PC-3 (cell line): ENCODE results near the gene MFAP1. TPM values are rescaled to one million over a fixed set of nuclear protein-coding genes. Genes with fewer than 3 reads are reported as not detected.

Experiments
- ATAC-seq: fragments of 200-7000 bp; cut with Tn5 transposase; 2 replicates; pipeline ENCODE4 v1.9.1; 2020; ENCODE audit warnings: mild to moderate bottlenecking, moderate library complexity
- BruUV-seq: library from RNA; stranded (reverse); fragments of 400-500 nt; replicated peaks from 2 replicates; lab custom pipeline; 2021; lab: Mats Ljungman, UMichigan
- CTCF ChIA-PET: fragments of 300-600 bp; sonication (Branson Sonifier 250); formaldehyde crosslinking; loops from one replicate; lab custom pipeline; 2022; ENCODE audit warnings: antibody characterized with exemption; lab: Charles Lee
- POLR2A ChIA-PET: fragments of 300-600 bp; sonication (Branson Sonifier 250); formaldehyde crosslinking; loops from one replicate; lab custom pipeline; 2022; ENCODE audit warnings: antibody characterized with exemption; ENCODE audit not compliant: unreplicated experiment; lab: Charles Lee
- DNase-seq: peaks from one replicate; pipeline ENCODE4 v3.0.0-alpha.2; 2015
- H2AFZ ChIP-seq: fragments of 300-600 bp; sonication (generic); 2 replicates; pipeline ENCODE4 v1.6.0; 2016; ENCODE audit warnings: antibody characterized with exemption, low read length
- H3F3A ChIP-seq: fragments of 300-600 bp; sonication (generic); one replicate; pipeline ENCODE4 v1.6.0; 2017; ENCODE audit warnings: antibody characterized with exemption, low read length, control low read depth, mild to moderate bottlenecking; ENCODE audit not compliant: unreplicated experiment
- H3K27ac ChIP-seq: fragments of 300-600 bp; sonication (generic); 2 replicates; pipeline ENCODE4 v1.5.1; 2016; ENCODE audit warnings: mild to moderate bottlenecking, low read length
- H3K27me3 ChIP-seq: fragments of 300-600 bp; sonication (generic); 2 replicates; pipeline ENCODE4 v1.6.1; 2016; ENCODE audit warnings: low read length, mixed read lengths
- H3K36me3 ChIP-seq: fragments of 300-600 bp; sonication (generic); 2 replicates; pipeline ENCODE4 v1.6.1; 2016; ENCODE audit warnings: low read depth, mixed run types, low read length, mixed read lengths
- H3K4me1 ChIP-seq: fragments of 300-600 bp; sonication (generic); 2 replicates; pipeline ENCODE4 v1.5.1; 2016; ENCODE audit warnings: low read length; ENCODE audit not compliant: insufficient read depth
- H3K4me2 ChIP-seq: fragments of 300-600 bp; sonication (generic); 2 replicates; pipeline ENCODE4 v1.6.0; 2016; ENCODE audit warnings: low read length
- H3K4me3 ChIP-seq: fragments of 300-600 bp; sonication (generic); 2 replicates; pipeline ENCODE4 v1.5.1; 2016; ENCODE audit warnings: mild to moderate bottlenecking, low read length, mixed read lengths
- H3K79me2 ChIP-seq: fragments of 300-600 bp; sonication (generic); 2 replicates; pipeline ENCODE4 v1.6.1; 2017; ENCODE audit warnings: low read length, mixed read lengths
- H3K9ac ChIP-seq: fragments of 300-600 bp; sonication (generic); 2 replicates; pipeline ENCODE4 v1.6.0; 2016; ENCODE audit warnings: mild to moderate bottlenecking, low read length
- H3K9me2 ChIP-seq: fragments of 300-600 bp; sonication (generic); replicated peaks from 2 replicates; pipeline ENCODE4 v1.6.1; 2016; ENCODE audit warnings: mixed run types, low read length, mixed read lengths
- H3K9me3 ChIP-seq: fragments of 300-600 bp; sonication (generic); 2 replicates; pipeline ENCODE4 v1.6.1; 2016; ENCODE audit warnings: low read length, mixed read lengths
- H4K20me1 ChIP-seq: fragments of 300-600 bp; sonication (generic); 2 replicates; pipeline ENCODE4 v1.6.1; 2016; ENCODE audit warnings: low read length, mixed read lengths
- EZH2 ChIP-seq: fragments of 300-600 bp; sonication (generic); IDR thresholded peaks from one replicate; pipeline ENCODE4 v1.6.1; 2017; ENCODE audit warnings: antibody characterized with exemption, mild to moderate bottlenecking, low read length; ENCODE audit not compliant: unreplicated experiment
- EZH2phosphoT487 ChIP-seq: fragments of 300-600 bp; sonication (generic); IDR thresholded peaks from 2 replicates; pipeline ENCODE4 v1.6.1; 2018; ENCODE audit warnings: mild to moderate bottlenecking, antibody characterized with exemption, low read length, borderline replicate concordance
- intact Hi-C: fragments of 100-400 bp; cut with micrococcal nuclease; formaldehyde crosslinking; loops from 2 replicates; pipeline ENCODE4 v1.9.0; 2023
- total RNA-seq: library from RNA; depleted of rRNA; stranded (reverse); fragments of >200 nt; gene quantifications from 2 replicates; pipeline ENCODE4 v1.2.3, GENCODE V29; 2014
- TF ChIP-seq, protein P1 (sequence below): fragments of 300-600 bp; sonication (generic); conservative IDR thresholded peaks from 2 replicates; pipeline ENCODE4 v1.5.1; 2017; ENCODE audit warnings: antibody characterized with exemption, low read depth, mild to moderate bottlenecking, low read length

MFAP1 gene
- total RNA-seq, 1 experiment from 2014 or later, result 18.6 TPM

DNA sequence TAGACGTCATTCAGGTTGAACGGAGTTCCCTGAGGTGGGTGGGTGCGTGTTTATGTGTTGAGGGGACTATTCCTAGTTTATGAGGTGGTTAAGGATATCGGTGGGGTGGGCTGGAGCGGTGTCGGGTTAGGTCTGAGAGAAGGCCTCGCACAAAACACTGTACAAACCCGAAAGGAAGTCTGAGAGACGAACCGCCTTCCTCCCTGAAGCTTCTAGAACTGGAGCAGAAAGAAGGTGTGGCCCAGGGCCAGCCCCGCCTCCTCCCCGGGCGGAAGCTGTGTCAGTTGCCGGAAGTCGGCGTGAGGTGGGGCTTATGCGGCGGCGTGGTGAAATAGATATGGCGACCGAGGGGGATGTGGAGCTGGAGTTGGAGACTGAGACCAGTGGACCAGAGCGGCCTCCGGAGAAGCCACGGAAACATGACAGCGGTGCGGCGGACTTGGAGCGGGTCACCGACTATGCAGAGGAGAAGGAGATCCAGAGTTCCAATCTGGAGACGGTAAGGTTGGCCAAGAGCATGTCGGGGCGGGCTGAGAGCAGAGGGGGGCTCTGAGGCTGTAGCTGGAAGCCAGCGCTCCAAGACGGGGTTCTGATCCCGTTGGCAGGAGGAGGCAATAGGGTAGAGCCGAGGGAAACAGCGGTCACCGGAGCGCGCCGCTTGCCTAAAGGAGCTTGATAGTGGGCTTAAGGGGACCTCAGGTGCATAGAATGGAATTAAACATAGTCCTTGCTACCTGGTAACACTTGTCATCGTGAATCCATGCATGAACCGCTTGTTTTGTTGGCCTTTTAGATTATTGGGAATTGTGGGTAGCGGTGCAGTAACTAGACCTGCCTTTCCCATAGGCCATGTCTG, 24.0 kb downstream of the MFAP1 start, which contains the start of gene HYPK:
HYPK (plus strand) TSS at position 314 of the 856 bp plus-strand sequence; CDS start at position 338, 24 bp downstream.
- BruUV-seq, result TSS peak; percentile 62
- Histone ChIP-seq H3K36me3 (peaks cover 39% of the 10 kb centered on the region), H3K9me3 (no peaks in the 10 kb centered on the region), H3K4me1 (peaks cover 48% of the 10 kb centered on the region), H3K4me2 (peak within 1 kb of the TSS; percentile 84), H2AFZ (peak within 1 kb of the TSS; percentile 84), H3F3A (peaks cover 16% of the 10 kb centered on the region), H3K9ac (peak within 1 kb of the TSS; percentile 98), H3K79me2 (peaks cover 21% of the 10 kb centered on the region), H3K27me3 (no peaks in the 10 kb centered on the region), H3K4me3 (peak within 1 kb of the TSS; percentile 100), H3K9me2 (no peaks in the 10 kb centered on the region), H4K20me1 (no peaks in the 10 kb centered on the region), H3K27ac (peak within 1 kb of the TSS; percentile 78)
- TF ChIP-seq EZH2phosphoT487 (no peak), EZH2 (no peak)
- TF ChIP-seq, protein P1, sequence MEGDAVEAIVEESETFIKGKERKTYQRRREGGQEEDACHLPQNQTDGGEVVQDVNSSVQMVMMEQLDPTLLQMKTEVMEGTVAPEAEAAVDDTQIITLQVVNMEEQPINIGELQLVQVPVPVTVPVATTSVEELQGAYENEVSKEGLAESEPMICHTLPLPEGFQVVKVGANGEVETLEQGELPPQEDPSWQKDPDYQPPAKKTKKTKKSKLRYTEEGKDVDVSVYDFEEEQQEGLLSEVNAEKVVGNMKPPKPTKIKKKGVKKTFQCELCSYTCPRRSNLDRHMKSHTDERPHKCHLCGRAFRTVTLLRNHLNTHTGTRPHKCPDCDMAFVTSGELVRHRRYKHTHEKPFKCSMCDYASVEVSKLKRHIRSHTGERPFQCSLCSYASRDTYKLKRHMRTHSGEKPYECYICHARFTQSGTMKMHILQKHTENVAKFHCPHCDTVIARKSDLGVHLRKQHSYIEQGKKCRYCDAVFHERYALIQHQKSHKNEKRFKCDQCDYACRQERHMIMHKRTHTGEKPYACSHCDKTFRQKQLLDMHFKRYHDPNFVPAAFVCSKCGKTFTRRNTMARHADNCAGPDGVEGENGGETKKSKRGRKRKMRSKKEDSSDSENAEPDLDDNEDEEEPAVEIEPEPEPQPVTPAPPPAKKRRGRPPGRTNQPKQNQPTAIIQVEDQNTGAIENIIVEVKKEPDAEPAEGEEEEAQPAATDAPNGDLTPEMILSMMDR, result no peak
- intact Hi-C loops, result loop anchor here (1.0 to 10.0 kb wide), 2 partner anchors 24 to 64 kb away; partner anchors contain the start of gene MFAP1
- ChIA-PET POLR2A (interaction anchor here (0.5 to 1.1 kb wide), 6 partner anchors 21 to 484 kb away, joined by 3 to 10 read pairs (median 4); partner anchors contain the start of gene MFAP1), CTCF (interaction anchor here (0.6 kb wide), 1 partner anchor 26 kb away, joined by 3 read pairs; no protein-coding TSS in a partner anchor)
- ATAC-seq (peak; percentile 67), DNase-seq (peak; percentile 85)

DNA sequence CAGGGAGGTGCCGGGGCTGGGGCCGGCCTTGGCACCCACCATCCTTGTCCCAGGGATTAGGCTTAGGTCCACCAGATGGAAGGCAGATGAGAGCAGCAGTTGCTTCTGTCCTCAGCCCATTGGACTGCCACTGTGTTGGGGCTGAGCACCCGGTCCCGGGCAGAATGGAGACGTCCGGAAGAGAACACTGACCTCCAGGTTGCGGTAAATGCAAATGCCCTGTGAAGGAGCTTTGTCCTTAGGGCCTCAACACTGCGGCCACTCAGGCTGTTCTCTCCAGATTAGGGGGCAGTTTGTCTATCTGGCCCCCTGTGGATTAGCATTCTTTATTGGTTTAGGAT, 24.6 kb downstream of the MFAP1 start, which contains the start of gene SERINC4:
SERINC4 (minus strand) TSS at position 276 of the 341 bp plus-strand sequence; CDS start at position 42, 234 bp downstream.
- Histone ChIP-seq H3K4me3 (peak within 1 kb of the TSS; percentile 100), H3K9me2 (no peaks in the 10 kb centered on the region), H3K9ac (peak within 1 kb of the TSS; percentile 98), H3K27ac (peak within 1 kb of the TSS; percentile 78), H3K36me3 (peaks cover 39% of the 10 kb centered on the region), H3K79me2 (peaks cover 27% of the 10 kb centered on the region), H3K27me3 (no peaks in the 10 kb centered on the region), H3F3A (peaks cover 15% of the 10 kb centered on the region), H4K20me1 (no peaks in the 10 kb centered on the region), H2AFZ (peak within 1 kb of the TSS; percentile 84), H3K4me2 (peak within 1 kb of the TSS; percentile 84), H3K9me3 (no peaks in the 10 kb centered on the region), H3K4me1 (peaks cover 52% of the 10 kb centered on the region)
- POLR2A ChIA-PET, result interaction anchor here (0.5 to 1.1 kb wide), 5 partner anchors 22 to 421 kb away, joined by 3 to 10 read pairs (median 5); partner anchors contain the start of gene MFAP1
- intact Hi-C loops, result loop anchor here (10.0 kb wide), 1 partner anchor 65 kb away; no protein-coding TSS in a partner anchor
- DNase-seq (no peak), ATAC-seq (no peak)
- TF ChIP-seq EZH2 (no peak), EZH2phosphoT487 (no peak)
- TF ChIP-seq, protein P1, result no peak
- CTCF ChIA-PET, result no interaction called here
- no TSS peak for BruUV-seq
